Activated T-cell treated with anti-CD3 and anti-CD28 coated beads, Interleukin-2, amount 50 U/mL, for 72 hours (primary cell): Measurements from ENCODE around the gene SLIT3. TPM values are rescaled to one million over a fixed set of nuclear protein-coding genes. Genes with fewer than 3 reads are reported as not detected.

Source experiments
- ATAC-seq, 2 donors: fragments of 150-1000 bp; cut with Tn5 transposase; replicated peaks in 1 of 2; 2 replicates each; pipeline ENCODE4 v1.10.0; 2021; ENCODE audit warnings: moderate library complexity in 2 of 2, mild to moderate bottlenecking in 1 of 2
- DNase-seq, 2 donors: peaks; one replicate each; pipeline ENCODE4 v3.0.0; 2021 to 2022; ENCODE audit warnings: mixed read lengths in 1 of 2
- H3K27ac Mint-ChIP-seq: one replicate; pipeline ENCODE4 v1.8.0; 2022; ENCODE audit warnings: mild to moderate bottlenecking, moderate library complexity, mixed read lengths
- H3K27me3 Mint-ChIP-seq: one replicate; pipeline ENCODE4 v1.8.0; 2022; ENCODE audit warnings: low read depth, mixed read lengths
- H3K36me3 Mint-ChIP-seq, 2 donors: one replicate each; pipeline ENCODE4 v1.8.0; 2022; ENCODE audit warnings: mixed read lengths in 2 of 2, mild to moderate bottlenecking in 1 of 2; ENCODE audit not compliant: insufficient read depth in 2 of 2
- H3K4me1 Mint-ChIP-seq: one replicate; pipeline ENCODE4 v1.8.0; 2022; ENCODE audit warnings: low read depth, mixed read lengths
- H3K4me3 Mint-ChIP-seq, 2 donors: one replicate each; pipeline ENCODE4 v1.8.0; 2022; ENCODE audit warnings: mild to moderate bottlenecking in 2 of 2, mixed read lengths in 2 of 2, moderate library complexity in 2 of 2
- H3K9me3 Mint-ChIP-seq, 2 donors: one replicate each; pipeline ENCODE4 v1.8.0; 2022; ENCODE audit warnings: mixed read lengths in 2 of 2
- total RNA-seq, 2 donors: library from RNA; stranded (reverse); gene quantifications; one replicate each; pipeline ENCODE4 v1.2.3, GENCODE V29; 2022

The SLIT3 gene
- total RNA-seq, 2 donors from 2014 or later: 1.7 to 3.1 TPM

DNA sequence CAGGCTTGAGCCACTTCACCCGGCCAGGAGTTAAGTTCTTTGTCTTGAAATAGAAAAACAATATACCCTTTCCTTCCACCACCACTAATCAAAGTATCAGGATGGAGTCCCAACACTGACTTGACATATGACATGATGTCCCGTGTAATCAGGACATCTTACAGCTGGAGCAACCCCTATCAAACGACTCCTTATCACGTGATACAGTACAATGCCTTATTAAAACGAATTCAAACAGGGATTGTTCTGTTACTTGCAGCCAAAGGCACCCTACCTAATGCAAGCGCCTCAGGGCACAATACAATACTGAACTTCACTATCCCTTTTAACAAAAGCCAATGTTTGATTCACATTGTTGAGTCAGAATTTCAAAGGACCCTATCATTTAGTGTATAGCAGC, 261.3 kb downstream of the SLIT3 start:
- no peaks in the 10 kb centered on the region for H3K4me1 Mint-ChIP-seq
- H3K36me3 Mint-ChIP-seq: no peaks in the 10 kb centered on the region
- no peaks in the 10 kb centered on the region for H3K9me3 Mint-ChIP-seq
- H3K27ac Mint-ChIP-seq: no peak overlapping the region
- ATAC-seq: no peak
- DNase-seq: no peak
- H3K4me3 Mint-ChIP-seq: no peak overlapping the region
- no peaks in the 10 kb centered on the region for H3K27me3 Mint-ChIP-seq

DNA sequence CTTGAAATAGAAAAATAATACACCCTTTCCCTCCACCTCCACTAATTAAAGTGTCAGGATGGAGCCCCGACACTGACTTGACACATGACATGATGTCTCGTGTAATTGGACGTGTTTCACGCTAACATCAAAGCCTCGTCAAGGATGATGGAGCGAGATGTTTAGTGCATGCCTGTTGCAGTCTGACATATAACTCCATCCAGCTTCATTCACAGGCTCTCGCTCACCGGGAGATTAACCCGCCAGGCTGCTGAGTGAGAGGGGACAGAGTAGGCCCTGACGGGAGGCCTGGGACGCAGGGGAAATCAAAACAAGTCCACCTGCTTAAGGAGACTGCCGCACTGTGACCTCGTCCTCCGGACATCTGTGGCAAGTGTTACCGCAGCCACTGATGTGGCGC, 263.5 kb downstream of the SLIT3 start:
- ATAC-seq (no peak), DNase-seq (no peak)
- H3K36me3 Mint-ChIP-seq: no peaks in the 10 kb centered on the region
- no peak overlapping the region for H3K4me3 Mint-ChIP-seq
- no peak overlapping the region for H3K27ac Mint-ChIP-seq
- H3K4me1 Mint-ChIP-seq: no peaks in the 10 kb centered on the region
- peaks cover 4% of the 10 kb centered on the region in 2 donors for H3K9me3 Mint-ChIP-seq
- H3K27me3 Mint-ChIP-seq: no peaks in the 10 kb centered on the region

DNA sequence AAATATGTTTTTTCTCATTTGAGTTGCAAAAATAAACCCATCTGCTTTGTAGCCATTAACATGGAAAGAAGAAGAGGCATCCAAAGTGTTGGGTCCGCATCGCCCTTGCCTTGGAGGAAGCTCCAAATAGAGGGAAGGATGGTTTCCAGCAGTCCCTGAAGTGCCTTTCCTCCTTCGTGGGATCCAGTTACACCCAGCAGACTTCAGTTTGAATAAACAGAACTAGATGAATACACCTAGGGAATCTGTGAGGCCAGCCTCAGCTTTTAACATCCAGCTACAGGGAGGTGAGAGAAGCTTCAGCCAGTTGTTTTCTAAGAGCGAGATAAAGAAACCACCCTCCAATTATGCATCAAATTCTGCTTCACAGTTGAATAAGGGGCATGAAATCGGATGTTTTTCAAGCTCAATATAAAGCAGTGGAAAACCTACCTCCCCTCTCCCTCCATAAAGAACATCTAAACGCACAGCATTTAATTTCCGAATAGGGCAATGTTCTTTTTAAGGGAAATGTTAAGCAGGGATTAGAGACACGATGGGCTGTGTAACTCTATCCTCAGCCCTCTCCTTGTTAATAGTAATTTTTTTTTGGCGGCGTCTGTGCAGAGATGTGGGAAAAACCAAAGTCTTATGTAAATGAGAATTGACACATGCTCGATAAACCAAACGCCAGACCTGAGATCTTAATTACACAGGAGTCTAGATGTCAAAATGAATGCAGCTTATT, 264.7 kb downstream of the SLIT3 start:
- Mint-ChIP-seq H3K9me3 (peaks cover 4% of the 10 kb centered on the region in 2 donors), H3K36me3 (no peaks in the 10 kb centered on the region), H3K4me3 (no peak overlapping the region), H3K27me3 (no peaks in the 10 kb centered on the region), H3K27ac (no peak overlapping the region), H3K4me1 (no peaks in the 10 kb centered on the region)
- no peak for DNase-seq
- no peak for ATAC-seq

DNA sequence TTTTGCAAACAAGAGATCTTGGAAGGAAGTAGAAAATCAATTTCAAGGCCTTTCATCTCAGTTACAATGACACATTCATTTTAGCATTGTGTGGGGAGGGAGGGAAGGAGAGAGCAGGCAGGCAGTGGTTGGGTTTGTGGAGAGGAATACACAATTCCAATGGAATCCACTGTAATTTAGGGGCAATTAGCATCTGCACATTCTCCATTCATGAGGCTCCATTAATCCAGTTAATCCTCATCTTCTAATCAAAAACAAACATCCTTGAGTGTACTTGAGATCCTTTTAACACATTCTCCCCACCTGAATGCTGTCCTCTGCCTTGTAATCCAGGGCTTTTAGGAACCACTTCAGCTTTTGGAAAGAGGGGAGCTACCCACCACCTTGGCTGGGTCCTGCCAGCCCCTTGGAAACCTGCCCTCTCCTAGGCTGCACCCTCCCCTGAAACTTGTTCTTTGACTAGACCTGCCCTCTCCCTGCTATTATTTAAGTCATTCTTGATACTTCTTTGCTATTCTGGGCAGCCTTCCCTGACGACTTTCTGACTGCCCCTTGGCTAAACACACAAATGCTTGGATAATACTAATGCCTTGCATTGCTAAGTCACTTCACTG, 271.2 kb downstream of the SLIT3 start:
- DNase-seq: no peak
- H3K4me3 Mint-ChIP-seq: no peak overlapping the region
- ATAC-seq: no peak
- no peak overlapping the region for H3K27ac Mint-ChIP-seq
- H3K36me3 Mint-ChIP-seq: no peaks in the 10 kb centered on the region
- peaks cover 4% of the 10 kb centered on the region in 2 donors for H3K9me3 Mint-ChIP-seq
- H3K4me1 Mint-ChIP-seq: no peaks in the 10 kb centered on the region
- peaks cover 14% of the 10 kb centered on the region for H3K27me3 Mint-ChIP-seq

DNA sequence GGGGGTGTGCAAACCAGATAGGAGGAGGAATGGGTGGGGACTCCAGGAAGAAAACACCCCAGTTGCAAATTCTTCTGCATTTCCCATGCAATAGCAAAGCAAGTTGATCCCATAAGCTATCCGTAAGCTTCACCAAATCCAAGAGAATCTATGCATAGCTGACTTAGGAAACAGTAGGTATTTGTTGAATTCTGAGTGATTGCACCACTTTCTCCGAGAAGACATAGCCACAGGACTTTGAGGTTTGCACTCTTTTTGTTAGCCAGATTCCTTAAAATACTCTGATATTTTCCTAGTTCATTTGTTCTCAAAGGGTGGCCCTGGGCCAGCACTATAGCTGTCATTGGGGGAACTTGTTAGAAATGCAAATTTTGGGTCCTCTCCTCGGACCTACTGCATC, 271.9 kb downstream of the SLIT3 start:
- ATAC-seq: no peak
- no peaks in the 10 kb centered on the region for H3K4me1 Mint-ChIP-seq
- H3K4me3 Mint-ChIP-seq: no peak overlapping the region
- peaks cover 21% of the 10 kb centered on the region for H3K27me3 Mint-ChIP-seq
- H3K9me3 Mint-ChIP-seq: peaks cover 4% of the 10 kb centered on the region in 2 donors
- no peak for DNase-seq
- no peak overlapping the region for H3K27ac Mint-ChIP-seq
- H3K36me3 Mint-ChIP-seq: no peaks in the 10 kb centered on the region

DNA sequence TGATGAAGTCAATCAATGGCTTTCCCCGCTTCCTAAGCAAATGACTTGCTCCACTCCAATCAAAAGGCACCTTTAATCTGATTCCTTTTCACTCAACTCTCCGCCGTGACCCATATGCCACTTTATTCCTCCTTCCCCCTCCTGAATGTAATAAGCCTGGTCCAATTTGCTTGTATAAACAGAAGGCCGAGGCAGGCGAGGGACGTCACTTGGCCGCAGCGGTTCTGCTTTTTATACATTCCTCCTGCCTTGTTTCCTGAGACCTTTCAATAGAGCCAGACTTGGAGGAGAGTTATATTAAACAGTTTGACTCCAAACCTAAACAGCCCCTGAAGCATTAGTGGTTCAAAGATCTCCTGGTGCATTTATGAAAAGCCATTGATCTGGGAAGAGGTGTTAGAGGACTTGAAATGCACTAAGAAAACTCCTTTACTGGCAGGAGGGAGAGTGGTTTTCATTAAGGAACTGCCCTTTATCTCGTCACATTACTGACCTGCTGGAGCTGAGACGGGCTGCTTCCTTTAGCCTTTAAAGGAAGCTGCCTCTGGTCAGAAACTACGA, 273.4 kb downstream of the SLIT3 start:
- no peaks in the 10 kb centered on the region for H3K36me3 Mint-ChIP-seq
- no peaks in the 10 kb centered on the region for H3K4me1 Mint-ChIP-seq
- ATAC-seq: no peak

DNA sequence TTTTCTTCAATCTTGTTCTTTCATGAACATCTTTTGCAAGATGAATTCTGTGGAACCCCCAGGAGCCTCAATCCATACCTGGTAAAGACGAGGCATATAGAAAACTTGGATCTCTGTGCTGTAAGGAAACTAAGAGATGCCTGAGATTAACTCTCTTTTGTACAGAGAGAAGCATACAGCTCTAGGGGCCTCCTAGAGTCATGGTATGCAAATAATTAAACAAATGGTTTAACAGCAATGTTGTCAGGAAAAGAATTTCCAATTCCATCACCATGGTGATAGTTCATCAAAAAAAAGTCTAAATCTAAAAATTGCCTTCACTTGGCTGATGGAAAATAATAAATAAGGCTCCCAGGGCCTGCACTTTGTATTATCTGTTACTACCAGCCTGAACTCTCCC, 275.4 kb downstream of the SLIT3 start:
- Mint-ChIP-seq H3K27me3 (peaks cover 23% of the 10 kb centered on the region), H3K4me1 (no peaks in the 10 kb centered on the region), H3K27ac (no peak overlapping the region), H3K9me3 (no peaks in the 10 kb centered on the region), H3K4me3 (no peak overlapping the region), H3K36me3 (no peaks in the 10 kb centered on the region)
- DNase-seq: no peak
- no peak for ATAC-seq

More for the DNA sequence above, 273.4 kb downstream of the SLIT3 start:
- H3K27ac Mint-ChIP-seq: no peak overlapping the region
- no peak overlapping the region for H3K4me3 Mint-ChIP-seq
- no peak for DNase-seq
- H3K9me3 Mint-ChIP-seq: no peaks in the 10 kb centered on the region
- peaks cover 23% of the 10 kb centered on the region for H3K27me3 Mint-ChIP-seq

DNA sequence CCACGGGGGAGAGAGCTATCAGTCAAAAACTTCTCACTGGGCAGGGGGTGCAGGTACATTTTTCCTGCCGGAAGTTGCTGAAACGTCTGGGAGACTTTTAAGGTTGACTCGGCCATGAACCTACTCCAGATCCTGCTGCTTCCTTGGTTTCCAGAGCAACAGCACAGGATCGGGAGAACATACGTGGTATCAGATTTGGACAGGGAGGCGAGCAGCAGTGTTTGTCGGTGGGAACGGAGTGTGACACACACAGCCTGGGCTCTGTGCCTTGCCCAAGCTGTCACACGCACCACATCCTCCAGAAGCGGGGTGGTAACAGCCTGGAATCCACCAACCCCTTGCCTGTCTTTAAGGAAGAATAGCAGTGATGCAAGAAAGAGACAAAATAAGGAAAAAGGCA, 276.5 kb downstream of the SLIT3 start:
- DNase-seq (no peak), ATAC-seq (no peak)
- Mint-ChIP-seq H3K4me3 (no peak overlapping the region), H3K36me3 (no peaks in the 10 kb centered on the region), H3K27me3 (peaks cover 23% of the 10 kb centered on the region), H3K9me3 (no peaks in the 10 kb centered on the region), H3K4me1 (no peaks in the 10 kb centered on the region), H3K27ac (no peak overlapping the region)

DNA sequence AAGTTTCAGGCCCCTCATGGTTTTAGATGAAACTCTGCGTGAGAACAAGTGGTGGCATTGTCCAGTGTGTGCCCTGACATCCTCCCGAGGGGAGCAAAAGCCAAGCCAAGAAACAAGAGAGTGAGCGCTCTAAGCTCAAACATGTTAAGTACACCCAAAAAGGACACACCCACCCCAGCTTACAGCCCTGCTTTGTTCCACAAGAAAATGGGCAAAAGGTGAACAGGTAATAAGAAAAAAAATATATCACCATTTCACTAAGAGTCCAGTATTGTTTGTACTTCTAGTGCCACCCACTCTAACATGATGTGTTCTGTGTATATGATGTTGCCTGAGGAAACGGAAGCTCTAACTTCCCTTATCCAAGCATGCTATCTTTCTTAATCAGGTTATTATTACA, 278.2 kb downstream of the SLIT3 start:
- H3K36me3 Mint-ChIP-seq: no peaks in the 10 kb centered on the region
- DNase-seq (no peak), ATAC-seq (no peak)
- H3K27me3 Mint-ChIP-seq: peaks cover 31% of the 10 kb centered on the region
- no peaks in the 10 kb centered on the region for H3K4me1 Mint-ChIP-seq
- H3K4me3 Mint-ChIP-seq: no peak overlapping the region
- H3K27ac Mint-ChIP-seq: no peak overlapping the region
- no peaks in the 10 kb centered on the region for H3K9me3 Mint-ChIP-seq

DNA sequence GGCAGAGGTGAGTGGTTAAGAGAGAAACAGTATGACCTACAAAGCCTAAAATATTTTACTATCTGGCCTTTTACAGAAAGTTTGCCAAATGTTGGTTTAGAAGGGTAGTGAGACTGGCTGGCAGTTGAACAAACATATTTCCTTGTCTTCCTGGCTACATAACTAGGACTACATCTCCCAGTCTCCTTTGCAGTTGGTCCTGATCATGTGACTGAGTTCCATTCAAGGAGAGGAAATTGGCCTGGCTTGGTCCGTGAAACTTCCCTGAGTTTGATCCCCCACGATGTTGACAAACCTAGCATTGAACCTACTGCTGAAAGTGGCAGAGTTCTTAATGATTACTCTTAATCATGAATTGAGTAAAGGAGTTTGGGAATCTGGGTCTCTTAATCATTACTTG, 280.8 kb downstream of the SLIT3 start:
- no peaks in the 10 kb centered on the region for H3K9me3 Mint-ChIP-seq
- no peaks in the 10 kb centered on the region for H3K4me1 Mint-ChIP-seq
- DNase-seq (no peak), ATAC-seq (no peak)
- H3K27ac Mint-ChIP-seq: no peak overlapping the region
- H3K4me3 Mint-ChIP-seq: no peak overlapping the region
- no peaks in the 10 kb centered on the region for H3K36me3 Mint-ChIP-seq
- peaks cover 29% of the 10 kb centered on the region for H3K27me3 Mint-ChIP-seq

DNA sequence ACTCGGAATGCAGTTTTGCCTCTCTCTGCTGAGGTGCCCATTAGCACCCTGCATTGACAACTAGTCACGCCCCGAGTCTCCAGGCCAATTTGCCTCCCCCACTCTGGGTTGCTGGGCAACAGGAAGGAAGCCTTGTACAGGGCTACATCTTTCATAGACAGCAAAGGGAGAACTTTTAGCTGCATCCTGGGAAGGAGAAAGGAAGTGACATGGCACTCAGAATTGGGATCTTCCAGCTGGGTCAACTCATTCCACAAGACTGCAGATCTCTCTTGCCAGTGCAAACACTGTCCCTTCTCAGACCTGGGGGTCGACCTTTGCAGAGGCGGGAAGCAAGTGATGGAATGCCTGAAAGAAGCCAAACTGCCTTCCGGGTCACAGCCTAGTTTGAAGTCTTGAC, 282.0 kb downstream of the SLIT3 start:
- no peak for DNase-seq
- H3K27me3 Mint-ChIP-seq: peaks cover 22% of the 10 kb centered on the region
- no peak overlapping the region for H3K27ac Mint-ChIP-seq
- no peak overlapping the region for H3K4me3 Mint-ChIP-seq
- ATAC-seq: no peak
- H3K4me1 Mint-ChIP-seq: no peaks in the 10 kb centered on the region
- H3K9me3 Mint-ChIP-seq: no peaks in the 10 kb centered on the region
- H3K36me3 Mint-ChIP-seq: no peaks in the 10 kb centered on the region

DNA sequence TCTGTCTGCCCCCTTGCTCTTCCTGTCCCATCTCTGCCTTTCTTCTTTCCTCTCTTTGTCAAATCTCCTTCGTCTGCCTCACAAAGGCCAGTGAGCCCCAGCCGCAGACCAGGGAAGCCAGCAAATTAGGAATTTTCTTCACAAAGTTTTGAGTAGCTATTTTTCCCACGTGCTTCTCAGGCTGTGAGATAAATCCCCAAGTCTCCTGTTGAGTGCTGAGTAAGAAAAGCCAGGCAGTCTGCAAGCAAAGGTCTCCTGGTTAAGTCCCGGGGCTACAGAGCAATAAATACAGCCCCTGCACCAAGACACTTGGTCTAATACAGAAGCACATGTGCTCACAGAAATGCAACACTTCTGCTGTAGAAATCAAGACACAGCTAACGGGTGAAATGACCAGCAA, 284.9 kb downstream of the SLIT3 start:
- no peaks in the 10 kb centered on the region for H3K4me1 Mint-ChIP-seq
- DNase-seq (no peak), ATAC-seq (no peak)
- peaks cover 22% of the 10 kb centered on the region for H3K27me3 Mint-ChIP-seq
- H3K36me3 Mint-ChIP-seq: no peaks in the 10 kb centered on the region
- no peak overlapping the region for H3K4me3 Mint-ChIP-seq
- H3K27ac Mint-ChIP-seq: no peak overlapping the region
- H3K9me3 Mint-ChIP-seq: no peaks in the 10 kb centered on the region

DNA sequence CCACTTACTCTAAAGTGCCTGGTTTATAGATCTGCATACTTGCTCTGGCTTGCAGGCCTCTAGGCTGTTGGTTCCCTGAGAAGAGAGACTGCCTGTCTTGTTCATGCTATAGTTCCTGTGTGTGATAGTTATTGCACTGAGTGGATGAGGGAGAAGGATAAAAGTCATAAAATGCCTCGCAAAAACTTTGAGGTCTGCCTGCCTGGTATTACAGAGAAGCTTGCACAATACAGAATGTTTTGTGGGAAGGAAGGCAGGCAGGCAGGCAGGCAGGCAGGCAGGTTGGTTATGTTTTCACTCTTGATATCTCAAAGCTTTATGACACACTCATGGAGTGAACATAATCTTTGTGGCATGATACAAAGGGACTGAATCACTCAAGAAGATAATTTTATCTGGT, 287.1 kb downstream of the SLIT3 start:
- Mint-ChIP-seq H3K4me3 (no peak overlapping the region), H3K9me3 (no peaks in the 10 kb centered on the region), H3K4me1 (no peaks in the 10 kb centered on the region), H3K36me3 (no peaks in the 10 kb centered on the region), H3K27me3 (peaks cover 21% of the 10 kb centered on the region), H3K27ac (no peak overlapping the region)
- ATAC-seq (peak in 1 of 2 donors; percentile 43), DNase-seq (no peak)
